GM23248 (cell line): Measurements from ENCODE around the gene MOB3B. TPM values are rescaled to one million over a fixed set of nuclear protein-coding genes. Genes with fewer than 3 reads are reported as not detected.

Experiments
- DNase-seq: peaks from one replicate; pipeline ENCODE4 v3.0.0-alpha.2; 2015
- H2AFZ ChIP-seq: fragments of 200-600 bp; sonication (generic); 2 replicates; pipeline ENCODE4 v1.6.1; 2016; ENCODE audit warnings: antibody characterized with exemption
- H3F3A ChIP-seq: fragments of 200-600 bp; sonication (generic); 2 replicates; pipeline ENCODE4 v1.6.1; 2016; ENCODE audit warnings: mild to moderate bottlenecking, antibody characterized with exemption, mixed run types; ENCODE audit not compliant: insufficient read depth
- H3K27ac ChIP-seq: fragments of 200-600 bp; sonication (generic); 2 replicates; pipeline ENCODE4 v1.5.1; 2016; ENCODE audit warnings: mild to moderate bottlenecking
- H3K27me3 ChIP-seq: fragments of 200-600 bp; sonication (generic); replicated peaks from 2 replicates; pipeline ENCODE4 v1.6.1; 2016; ENCODE audit warnings: mild to moderate bottlenecking; ENCODE audit not compliant: insufficient read depth
- H3K36me3 ChIP-seq: fragments of 200-600 bp; sonication (generic); 2 replicates; pipeline ENCODE4 v1.6.1; 2016; ENCODE audit warnings: low read depth, mild to moderate bottlenecking
- H3K4me1 ChIP-seq: fragments of 200-600 bp; sonication (generic); 2 replicates; pipeline ENCODE4 v1.6.1; 2016; ENCODE audit warnings: mild to moderate bottlenecking; ENCODE audit not compliant: insufficient read depth
- H3K4me2 ChIP-seq: fragments of 200-600 bp; sonication (generic); one replicate; pipeline ENCODE4 v1.6.1; 2016; ENCODE audit warnings: mild to moderate bottlenecking; ENCODE audit not compliant: unreplicated experiment
- H3K4me3 ChIP-seq: fragments of 200-600 bp; sonication (generic); 2 replicates; pipeline ENCODE4 v1.5.1; 2016; ENCODE audit warnings: mild to moderate bottlenecking
- H3K79me2 ChIP-seq: fragments of 200-600 bp; sonication (generic); 2 replicates; pipeline ENCODE4 v1.6.1; 2016; ENCODE audit warnings: mild to moderate bottlenecking; ENCODE audit not compliant: insufficient read depth
- H3K9ac ChIP-seq: fragments of 200-600 bp; sonication (generic); 2 replicates; pipeline ENCODE4 v1.6.1; 2016; ENCODE audit warnings: mild to moderate bottlenecking
- H3K9me2 ChIP-seq: fragments of 200-600 bp; sonication (generic); 2 replicates; pipeline ENCODE4 v1.6.1; 2016; ENCODE audit warnings: mixed run types, mild to moderate bottlenecking, moderate library complexity; ENCODE audit not compliant: insufficient read depth
- H3K9me3 ChIP-seq: fragments of 200-600 bp; sonication (generic); one replicate; pipeline ENCODE4 v1.6.1; 2017; ENCODE audit warnings: low read depth
- H4K20me1 ChIP-seq: fragments of 200-600 bp; sonication (generic); 2 replicates; pipeline ENCODE4 v1.6.0; 2016; ENCODE audit not compliant: insufficient read depth
- EZH2 ChIP-seq: fragments of 200-600 bp; sonication (generic); IDR thresholded peaks from 2 replicates; pipeline ENCODE4 v1.6.1; 2018; ENCODE audit warnings: antibody characterized with exemption, mild to moderate bottlenecking; ENCODE audit not compliant: insufficient read depth, poor library complexity, severe bottlenecking
- EZH2phosphoT487 ChIP-seq: fragments of 200-600 bp; sonication (generic); IDR thresholded peaks from 2 replicates; pipeline ENCODE4 v1.6.1; 2018; ENCODE audit warnings: antibody characterized with exemption, moderate library complexity, mild to moderate bottlenecking, low read depth; ENCODE audit not compliant: insufficient read depth
- WGBS, 2 experiments: methylation state at CpG; one replicate each; pipeline ENCODE4 v1.1.6; 2015 to 2017; ENCODE audit warnings: low lambda C conversion rate in 2 of 2, low coverage in 1 of 2; ENCODE audit errors: missing lambda C conversion rate in 2 of 2; 5-methylcytosine and 5-hydroxymethylcytosine counted together
- in situ Hi-C: fragments of 300-500 bp; cut with MboI; formaldehyde crosslinking; loops from 2 replicates; pipeline ENCODE4 v1.15.0; 2020
- polyA plus RNA-seq: library from polyadenylated mRNA; unstranded; fragments of >200 nt; fragmentation: Nextera tagmentation; extraction: Ambion mirVana; gene quantifications from 2 replicates; pipeline ENCODE4 v1.2.1, GENCODE V29; 2016
- total RNA-seq: library from RNA; depleted of rRNA; stranded (reverse); fragments of >200 nt; shearing (Covaris generic); gene quantifications from 2 replicates; pipeline ENCODE4 v1.2.3, GENCODE V29; 2014

The MOB3B gene
- total and polyA plus RNA-seq, 2 experiments from 2014 or later, result 0.06 TPM; not detected in 1

DNA sequence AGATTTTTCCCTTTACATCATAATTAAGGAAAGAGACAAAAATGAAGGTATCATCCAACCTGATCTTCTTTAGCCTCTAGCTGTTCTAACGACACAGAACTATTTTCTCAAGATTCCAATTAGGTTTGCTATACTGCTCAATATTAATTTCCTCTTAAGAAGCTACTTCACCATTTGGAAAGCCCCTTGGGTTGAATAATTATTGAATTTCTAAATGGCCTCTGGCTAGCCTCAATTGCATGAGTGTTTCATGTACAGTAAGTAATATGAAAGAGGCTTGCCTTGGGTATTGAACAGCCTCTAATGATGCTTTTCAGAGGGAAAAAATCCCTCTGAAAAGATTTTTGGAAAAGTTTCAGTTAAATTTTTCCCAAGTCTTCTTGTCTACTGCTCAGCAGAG lies 3.7 kb upstream of the MOB3B start:
- peaks cover 15% of the 10 kb centered on the region; the same call in 1 of the 2 replicates for H3K27me3 ChIP-seq

DNA sequence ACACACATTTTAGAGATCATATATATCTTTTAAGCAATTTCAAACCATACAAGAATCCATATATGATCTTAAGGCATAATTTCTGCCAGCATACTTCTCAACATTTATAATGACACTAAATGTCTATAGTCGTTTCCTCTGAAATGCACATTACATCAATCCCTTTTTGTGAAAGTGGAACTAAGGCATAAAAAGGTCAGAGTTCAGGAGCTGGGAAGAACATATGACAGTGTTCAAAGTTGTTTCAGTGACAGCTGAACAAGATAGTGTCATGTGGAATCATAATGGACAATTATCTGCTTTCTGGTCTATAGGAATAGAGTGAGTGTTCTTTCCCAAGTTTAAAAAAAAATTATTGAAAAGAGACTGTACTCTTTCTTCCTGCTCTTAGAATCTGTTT lies 2.4 kb upstream of the MOB3B start:
- Histone ChIP-seq H3K4me3 (no peak overlapping the region), H4K20me1 (no peaks in the 10 kb centered on the region), H3K27me3 (peaks cover 19% of the 10 kb centered on the region; the same call in 1 of the 2 replicates), H3F3A (no peaks in the 10 kb centered on the region), H3K9me3 (no peaks in the 10 kb centered on the region), H3K9me2 (no peaks in the 10 kb centered on the region), H3K36me3 (no peaks in the 10 kb centered on the region), H2AFZ (no peak overlapping the region), H3K4me2 (no peak overlapping the region), H3K9ac (no peak overlapping the region), H3K4me1 (no peaks in the 10 kb centered on the region), H3K79me2 (no peaks in the 10 kb centered on the region), H3K27ac (no peak overlapping the region)
- WGBS, 2 experiments, result 79 to 88% methylated on average over 1 of the region's 1 CpG
- in situ Hi-C loops, result loop anchor here (10.0 to 25.0 kb wide), 2 partner anchors 57 to 495 kb away; no protein-coding TSS in a partner anchor
- DNase-seq, result no peak
- TF ChIP-seq EZH2phosphoT487 (no peak), EZH2 (no peak)

More for the DNA sequence above, 3.7 kb upstream of the MOB3B start:
- Histone ChIP-seq H3K79me2 (no peaks in the 10 kb centered on the region), H3K9ac (no peak overlapping the region), H3K4me1 (no peaks in the 10 kb centered on the region), H3K4me2 (no peak overlapping the region), H3K27ac (no peak overlapping the region), H3K9me2 (no peaks in the 10 kb centered on the region), H3F3A (no peaks in the 10 kb centered on the region), H2AFZ (no peak overlapping the region), H4K20me1 (no peaks in the 10 kb centered on the region), H3K36me3 (no peaks in the 10 kb centered on the region), H3K4me3 (no peak overlapping the region), H3K9me3 (no peaks in the 10 kb centered on the region)
- TF ChIP-seq EZH2 (no peak), EZH2phosphoT487 (no peak)
- in situ Hi-C loops, result loop anchor here (10.0 to 25.0 kb wide), 2 partner anchors 59 to 496 kb away; no protein-coding TSS in a partner anchor
- 88 to 97% methylated on average over 1 of the region's 1 CpG for WGBS, 2 experiments
- DNase-seq, result no peak

DNA sequence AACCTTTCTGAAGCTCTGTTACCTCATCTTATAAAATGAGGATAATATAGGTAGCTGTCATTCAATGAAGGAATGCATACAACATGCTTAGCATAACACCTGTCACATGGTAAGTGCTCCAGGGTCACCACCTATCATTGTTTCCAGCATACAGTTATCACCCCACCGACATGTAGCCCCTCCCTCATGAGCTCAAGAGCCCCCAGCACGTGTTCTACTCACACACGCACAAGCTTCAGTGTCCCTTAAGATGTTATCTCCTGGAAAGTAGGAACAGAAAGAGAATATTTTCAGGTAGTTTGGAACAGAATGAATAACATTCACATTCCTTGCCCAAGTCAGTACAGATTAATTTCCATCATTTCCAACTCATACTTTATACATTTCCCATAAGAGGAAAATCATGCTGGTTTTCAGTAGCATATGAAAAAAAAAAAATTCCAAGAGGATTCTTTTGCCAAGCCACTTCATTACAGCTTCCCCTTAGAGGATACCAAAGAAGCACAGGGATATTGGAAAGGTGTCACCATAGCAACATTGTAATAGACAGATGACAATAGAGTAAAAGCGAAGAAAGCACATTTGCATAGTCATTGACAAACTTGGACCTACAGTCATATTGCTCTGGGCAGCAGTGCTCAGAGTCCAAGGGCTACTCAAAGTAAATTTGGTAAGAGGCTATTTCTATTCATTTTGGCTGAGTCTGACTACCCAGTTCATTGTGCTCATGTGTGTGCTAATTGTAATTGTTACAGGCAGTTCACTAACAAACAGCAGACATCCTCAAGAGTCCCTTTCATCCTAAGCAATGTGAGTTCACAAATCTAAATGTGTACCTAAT lies 1.5 kb upstream of the MOB3B start:
- Histone ChIP-seq H3K9me3 (no peaks in the 10 kb centered on the region), H4K20me1 (no peaks in the 10 kb centered on the region), H3F3A (no peaks in the 10 kb centered on the region), H3K27me3 (peaks cover 21% of the 10 kb centered on the region; the same call in 1 of the 2 replicates), H3K27ac (no peak overlapping the region), H3K9ac (no peak overlapping the region), H3K4me2 (no peak overlapping the region), H3K79me2 (no peaks in the 10 kb centered on the region), H3K9me2 (no peaks in the 10 kb centered on the region), H3K36me3 (no peaks in the 10 kb centered on the region), H2AFZ (no peak overlapping the region), H3K4me1 (no peaks in the 10 kb centered on the region), H3K4me3 (no peak overlapping the region)
- WGBS, 2 experiments, result 51% methylated on average over 4 of the region's 4 CpGs
- in situ Hi-C loops, result loop anchor here (10.0 to 25.0 kb wide), 2 partner anchors 56 to 494 kb away; no protein-coding TSS in a partner anchor
- no peak for DNase-seq
- no peak for TF ChIP-seq EZH2
- TF ChIP-seq EZH2phosphoT487, result no peak

DNA sequence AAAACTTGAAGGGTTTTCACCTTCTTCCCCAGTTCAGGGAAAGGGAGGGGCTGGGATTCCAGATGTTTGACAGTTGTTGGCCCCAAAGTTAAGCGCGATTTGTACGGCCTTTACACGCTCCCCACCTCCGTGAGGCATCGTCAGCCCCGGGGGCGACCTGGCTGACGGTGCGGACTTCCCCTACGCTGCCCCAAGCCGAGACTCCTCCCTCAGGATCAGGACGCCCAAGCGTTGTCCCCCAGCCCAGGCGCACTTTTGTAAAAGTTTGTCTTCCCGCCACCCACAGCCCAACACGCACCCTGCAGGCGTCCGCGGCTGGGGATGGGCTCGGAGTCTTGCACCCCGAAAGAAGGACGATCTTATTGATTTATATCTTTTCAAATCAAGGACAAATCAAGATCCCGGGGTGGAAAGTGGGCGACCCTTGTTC lies 713 bp downstream of the MOB3B start:
- DNase-seq, result peak; percentile 38
- no peaks in the 10 kb centered on the region for H3K4me1 ChIP-seq
- no peak overlapping the region for H3K27ac ChIP-seq
- H3K9me2 ChIP-seq, result no peaks in the 10 kb centered on the region
- no peaks in the 10 kb centered on the region for H3K36me3 ChIP-seq
- H3K27me3 ChIP-seq, result peaks cover 21% of the 10 kb centered on the region; the same call in 1 of the 2 replicates
- H3K4me3 ChIP-seq, result peak overlapping the region; percentile 74
- no peaks in the 10 kb centered on the region for H3K9me3 ChIP-seq
- H3K4me2 ChIP-seq, result peak overlapping the region; percentile 84
- WGBS, 2 experiments, result 0 to 1% methylated on average over 24 to 25 of the region's 25 CpGs
- H3F3A ChIP-seq, result no peaks in the 10 kb centered on the region
- in situ Hi-C loops, result loop anchor here (25.0 kb wide), 1 partner anchor 492 kb away; no protein-coding TSS in a partner anchor
- H3K9ac ChIP-seq, result peak overlapping the region; percentile 9; the same call in 1 of the 2 replicates
- TF ChIP-seq EZH2phosphoT487 (no peak), EZH2 (no peak)
- peak overlapping the region; percentile 84 for H2AFZ ChIP-seq
- H4K20me1 ChIP-seq, result no peaks in the 10 kb centered on the region
- H3K79me2 ChIP-seq, result no peaks in the 10 kb centered on the region
